Stimulated activated CD4-positive, alpha-beta T cell treated with anti-CD3 and anti-CD28 coated beads, Interleukin-15, amount 100 ng/mL, for 1 hour (primary cell): ENCODE data around the gene DGCR6L.
"Not testable (repeated sequence)": the region's sequence is repeated elsewhere in the genome, so short reads cannot be mapped to it uniquely, and the experiment has no call there.

ENCODE experiments used
- DNase-seq, 2 donors: peaks; one replicate each; pipeline ENCODE4 v3.0.0-alpha.2; 2020; ENCODE audit warnings: low read depth in 1 of 2, low spot score in 1 of 2

Gene DGCR6L

DNA sequence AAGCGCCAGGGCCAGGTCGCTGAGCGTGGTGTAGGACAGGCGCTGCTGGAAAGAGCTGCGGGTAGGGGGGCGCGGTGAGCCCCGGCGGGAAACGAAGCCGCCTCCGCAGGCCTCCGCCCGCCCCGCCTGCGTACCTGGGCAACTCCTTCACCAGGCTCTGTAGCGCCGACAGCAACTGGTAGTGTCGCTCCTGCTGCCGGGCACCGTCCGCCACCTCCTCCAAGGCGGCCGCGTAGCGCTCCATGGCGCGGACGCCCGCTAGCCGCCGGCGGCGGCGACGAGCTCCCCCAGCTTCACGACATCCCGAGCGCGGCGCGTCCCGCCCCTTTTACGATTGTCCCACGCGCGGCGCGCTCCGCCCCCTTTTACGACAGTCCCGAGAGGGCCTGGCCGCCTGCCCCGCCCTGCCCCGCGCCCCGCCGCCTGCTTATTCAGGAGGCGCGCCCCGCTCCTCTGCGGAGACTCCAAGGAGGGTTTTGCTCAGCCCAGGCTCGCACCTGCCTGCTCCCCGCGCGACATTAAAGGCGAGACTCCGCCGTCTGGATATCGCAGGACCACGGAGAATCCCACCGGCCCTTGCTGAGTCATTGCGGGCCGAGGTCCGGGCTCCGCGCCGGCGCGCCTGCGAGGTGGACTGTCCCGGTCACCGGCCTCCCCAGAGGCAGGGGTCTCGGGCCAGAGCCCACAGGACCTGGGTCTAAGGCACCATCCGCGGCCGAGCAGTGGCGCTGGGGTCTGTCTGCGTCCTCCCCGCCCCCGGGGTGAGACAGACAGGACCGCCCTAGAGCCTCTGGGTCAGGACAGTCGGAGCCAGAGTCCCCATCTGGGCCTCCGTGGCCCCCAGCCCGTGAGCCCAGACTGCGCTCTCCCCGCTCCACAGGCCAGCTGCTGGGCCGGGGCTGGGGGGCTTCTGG is at the start of gene DGCR6L:
TSS of gene DGCR6L (minus strand) at position 316 of the 914 bp plus-strand sequence. CDS start at position 244, 72 bp downstream.
- peak; percentile 94 to 97 for DNase-seq

DNA sequence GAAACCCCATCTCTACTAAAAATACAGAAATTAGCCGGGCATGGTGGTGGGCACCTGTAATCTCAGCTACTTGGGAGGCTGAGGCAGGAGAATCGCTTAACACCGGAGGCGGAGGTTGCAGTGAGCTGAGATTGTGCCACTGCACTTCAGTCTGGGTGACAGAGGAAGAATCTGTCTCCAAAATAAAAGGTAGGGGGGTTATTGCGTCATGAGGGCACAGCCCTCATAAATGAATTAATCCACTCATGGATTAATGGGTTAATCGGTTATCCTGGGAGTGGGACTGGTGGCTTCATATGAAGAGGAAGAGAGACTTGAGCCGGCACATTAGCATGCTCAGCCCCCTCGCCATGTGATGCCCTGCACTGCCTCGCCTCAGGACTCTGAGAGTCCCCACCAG is 49.0 kb upstream of the DGCR6L start:
- DNase-seq, result not testable (repeated sequence)

DNA sequence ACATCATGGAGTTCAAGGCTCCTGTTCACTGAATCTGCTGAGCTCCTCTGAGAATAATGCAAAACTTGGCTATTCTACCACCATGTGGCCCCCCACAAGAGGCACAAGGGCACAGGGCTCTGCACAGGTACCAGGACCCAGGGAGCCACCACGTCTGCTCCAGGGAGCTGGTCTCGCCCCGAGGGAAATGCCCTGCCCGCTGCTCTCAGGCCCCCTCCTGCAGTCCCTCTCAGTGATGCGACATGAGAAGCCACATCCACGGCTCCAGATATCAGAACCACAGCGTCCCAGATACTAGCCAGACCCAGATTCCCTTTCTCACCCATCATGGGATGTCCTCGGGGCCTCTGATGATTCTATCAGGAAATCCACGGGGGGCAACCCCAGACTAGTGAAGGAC is 47.0 kb upstream of the DGCR6L start:
- DNase-seq, result not testable (repeated sequence)

DNA sequence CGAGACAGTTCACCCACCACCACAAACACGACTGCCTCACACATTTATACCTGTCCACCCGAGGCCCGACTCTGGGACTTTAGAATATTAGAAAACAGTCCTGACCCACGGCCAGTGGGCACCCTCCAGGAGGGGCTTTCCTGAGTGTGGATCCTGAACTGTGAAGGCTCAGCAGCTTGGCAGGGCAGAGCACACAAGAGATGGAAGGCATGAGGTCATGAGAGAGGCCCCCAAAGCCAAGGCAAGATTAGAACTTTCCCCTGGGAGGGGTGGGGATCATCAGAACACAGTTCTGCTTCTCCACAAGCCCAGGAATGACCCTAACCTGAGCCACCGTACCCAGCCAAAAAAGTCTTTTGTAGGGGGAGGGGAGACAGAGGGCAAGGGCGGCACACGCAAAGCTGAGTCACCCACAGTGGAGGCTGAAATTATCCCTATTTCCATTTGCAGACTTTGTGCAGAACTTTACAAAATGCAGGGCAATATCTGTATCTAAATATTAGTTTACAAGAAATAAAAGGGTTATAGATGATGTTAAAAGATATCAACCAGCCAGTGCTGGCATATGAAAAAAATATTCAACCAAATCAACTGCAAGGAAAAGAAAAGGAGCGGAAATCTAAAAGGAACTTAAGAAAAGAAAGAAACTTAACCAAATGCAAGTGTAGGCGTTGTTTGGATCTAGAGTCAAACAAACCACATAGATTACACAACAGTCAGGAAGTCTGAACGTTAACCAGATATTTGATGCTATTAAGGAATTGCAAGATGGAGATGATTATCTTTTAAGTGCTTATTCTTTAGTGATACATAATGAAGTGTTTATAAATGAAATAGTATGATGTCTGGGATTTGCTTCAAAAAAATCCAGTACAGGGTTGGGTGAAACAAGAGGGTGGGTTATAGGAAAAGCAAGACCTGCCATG is 44.7 kb upstream of the DGCR6L start:
- not testable (repeated sequence) for DNase-seq

DNA sequence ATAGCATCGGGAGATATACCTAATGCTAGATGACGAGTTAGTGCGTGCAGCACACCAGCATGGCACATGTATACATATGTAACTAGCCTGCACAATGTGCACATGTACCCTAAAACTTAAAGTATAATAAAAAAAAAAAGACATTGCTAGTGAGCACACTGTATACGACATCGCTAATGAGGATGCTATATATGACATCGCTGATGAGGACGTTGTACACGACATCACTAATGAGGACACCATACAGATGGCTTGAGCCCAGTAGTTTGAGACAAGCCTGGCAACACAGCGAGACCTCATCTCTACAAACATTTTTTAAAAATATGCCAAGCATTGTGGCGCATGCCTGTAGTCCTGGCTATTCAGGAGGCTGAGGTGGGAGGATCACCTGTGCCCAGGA is 42.5 kb upstream of the DGCR6L start:
- not testable (repeated sequence) for DNase-seq

DNA sequence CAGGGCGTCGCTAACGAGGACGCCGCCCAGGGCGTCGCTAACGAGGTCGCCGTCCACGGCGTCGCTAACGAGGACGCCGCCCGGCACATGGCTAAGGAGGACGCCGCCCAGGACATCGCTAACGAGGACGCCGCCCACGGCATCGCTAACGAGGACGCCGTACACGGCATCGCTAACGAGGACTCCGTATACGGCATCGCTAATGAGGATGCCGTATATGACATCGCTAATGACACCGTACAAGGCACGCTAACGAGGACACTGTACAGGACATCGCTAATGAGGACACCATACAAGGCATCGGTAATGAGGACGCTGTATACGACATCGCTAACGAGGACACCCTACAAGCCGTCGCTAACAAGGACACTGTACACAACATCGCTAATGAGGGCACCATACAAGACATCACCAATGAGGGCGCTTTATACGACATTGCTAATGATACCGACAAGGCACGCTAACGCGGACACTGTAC is 41.9 kb upstream of the DGCR6L start:
- not testable (repeated sequence) for DNase-seq

DNA sequence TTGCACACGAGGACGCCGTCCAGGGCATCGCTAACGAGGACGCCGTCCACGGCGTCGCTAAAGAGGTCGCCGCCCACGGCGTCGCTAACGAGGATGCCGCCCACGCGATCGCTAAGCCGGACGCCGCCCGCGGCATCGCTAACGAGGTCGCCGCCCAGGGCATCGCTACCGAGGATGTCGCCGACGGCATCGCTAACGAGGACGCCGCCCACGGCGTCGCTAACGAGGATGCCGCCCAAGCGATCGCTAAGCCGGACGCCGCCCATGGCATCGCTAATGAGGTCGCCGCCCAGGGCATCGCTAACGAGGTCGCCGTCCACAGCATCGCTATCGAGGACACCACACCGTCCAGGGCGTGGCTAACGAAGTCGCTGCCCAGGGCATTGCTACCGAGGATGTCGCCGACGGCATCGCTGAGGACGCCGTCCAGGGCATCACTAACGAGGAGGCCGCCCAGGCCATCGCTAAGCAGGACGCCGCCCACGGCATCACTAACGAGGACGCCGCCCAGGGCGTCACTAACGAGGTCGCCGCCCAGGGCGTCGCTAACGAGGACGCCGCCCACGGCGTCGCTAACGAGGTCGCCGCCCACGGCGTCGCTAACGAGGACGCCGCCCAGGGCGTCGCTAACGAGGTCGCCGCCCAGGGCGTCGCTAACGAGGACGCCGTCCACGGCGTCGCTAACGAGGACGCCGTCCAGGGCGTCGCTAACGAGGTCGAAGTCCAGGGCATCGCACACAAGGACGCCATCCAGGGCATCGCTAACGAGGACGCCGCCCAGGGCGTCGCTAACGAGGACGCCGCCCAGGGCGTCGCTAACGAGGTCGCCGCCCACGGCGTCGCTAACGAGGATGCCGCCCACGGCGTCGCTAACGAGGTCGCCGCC is 41.2 kb upstream of the DGCR6L start:
- not testable (repeated sequence) for DNase-seq

DNA sequence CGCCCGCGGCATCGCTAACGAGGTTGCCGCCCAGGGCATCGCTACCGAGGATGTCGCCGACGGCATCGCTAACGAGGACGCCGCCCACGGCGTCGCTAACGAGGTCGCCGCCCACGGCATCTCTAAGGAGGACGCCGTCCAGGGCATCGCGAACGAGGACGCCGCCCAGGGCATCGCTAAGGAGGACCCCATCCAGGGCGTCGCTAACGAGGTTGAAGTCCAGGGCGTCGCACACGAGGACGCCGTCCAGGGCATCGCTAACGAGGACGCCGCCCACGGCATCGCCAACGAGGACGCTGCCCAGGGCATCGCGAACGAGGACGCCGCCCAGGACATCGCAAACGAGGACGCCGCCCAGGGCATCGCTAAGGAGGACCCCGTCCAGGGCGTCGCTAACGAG is 40.4 kb upstream of the DGCR6L start:
- DNase-seq, result not testable (repeated sequence)

DNA sequence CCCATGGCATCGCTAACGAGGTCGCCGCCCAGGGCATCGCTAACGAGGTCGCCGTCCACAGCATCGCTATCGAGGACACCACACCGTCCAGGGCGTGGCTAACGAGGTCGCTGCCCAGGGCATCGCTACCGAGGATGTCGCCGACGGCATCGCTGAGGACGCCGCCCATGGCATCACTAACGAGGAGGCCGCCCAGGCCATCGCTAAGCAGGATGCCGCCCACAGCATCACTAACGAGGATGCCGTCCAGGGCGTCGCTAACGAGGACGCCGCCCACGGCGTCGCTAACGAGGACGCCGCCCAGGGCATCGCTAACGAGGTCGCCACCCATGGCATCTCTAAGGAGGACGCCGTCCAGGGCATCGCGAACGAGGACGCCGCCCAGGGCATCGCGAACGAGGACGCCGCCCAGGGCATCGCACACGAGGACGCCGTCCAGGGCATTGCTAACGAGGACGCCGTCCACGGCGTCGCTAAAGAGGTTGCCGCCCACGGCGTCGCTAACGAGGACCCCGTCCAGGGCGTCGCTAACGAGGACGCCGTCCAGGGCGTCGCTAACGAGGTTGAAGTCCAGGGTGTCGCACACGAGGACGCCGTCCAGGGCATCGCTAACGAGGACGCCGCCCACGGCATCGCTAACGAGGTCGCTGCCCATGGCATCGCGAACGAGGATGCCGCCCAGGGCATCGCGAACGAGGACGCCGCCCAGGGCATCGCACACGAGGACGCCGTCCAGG is 38.8 kb upstream of the DGCR6L start:
- DNase-seq, result not testable (repeated sequence)

DNA sequence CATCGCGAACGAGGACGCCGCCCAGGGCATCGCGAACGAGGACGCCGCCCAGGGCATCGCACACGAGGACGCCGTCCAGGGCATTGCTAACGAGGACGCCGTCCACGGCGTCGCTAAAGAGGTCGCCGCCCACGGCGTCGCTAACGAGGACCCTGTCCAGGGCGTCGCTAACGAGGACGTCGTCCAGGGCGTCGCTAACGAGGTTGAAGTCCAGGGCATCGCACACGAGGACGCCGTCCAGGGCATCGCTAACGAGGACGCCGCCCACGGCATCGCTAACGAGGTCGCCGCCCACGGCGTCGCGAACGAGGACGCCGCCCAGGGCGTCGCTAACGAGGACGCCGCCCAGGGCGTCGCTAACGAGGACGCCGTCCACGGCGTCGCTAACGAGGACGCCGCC is 38.1 kb upstream of the DGCR6L start:
- DNase-seq, result not testable (repeated sequence)

DNA sequence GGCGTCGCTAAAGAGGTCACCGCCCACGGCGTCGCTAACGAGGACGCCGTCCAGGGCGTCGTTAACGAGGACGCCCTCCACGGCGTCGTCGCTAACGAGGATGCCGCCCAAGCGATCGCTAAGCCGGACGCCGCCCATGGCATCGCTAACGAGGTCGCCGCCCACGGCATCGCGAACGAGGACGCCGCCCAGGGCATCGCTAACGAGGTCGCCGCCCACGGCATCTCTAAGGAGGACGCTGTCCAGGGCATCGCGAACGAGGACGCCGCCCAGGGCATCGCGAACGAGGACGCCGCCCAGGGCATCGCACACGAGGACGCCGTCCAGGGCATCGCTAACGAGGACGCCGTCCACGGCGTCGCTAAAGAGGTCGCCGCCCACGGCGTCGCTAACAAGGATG is 37.0 kb upstream of the DGCR6L start:
- DNase-seq, result not testable (repeated sequence)

DNA sequence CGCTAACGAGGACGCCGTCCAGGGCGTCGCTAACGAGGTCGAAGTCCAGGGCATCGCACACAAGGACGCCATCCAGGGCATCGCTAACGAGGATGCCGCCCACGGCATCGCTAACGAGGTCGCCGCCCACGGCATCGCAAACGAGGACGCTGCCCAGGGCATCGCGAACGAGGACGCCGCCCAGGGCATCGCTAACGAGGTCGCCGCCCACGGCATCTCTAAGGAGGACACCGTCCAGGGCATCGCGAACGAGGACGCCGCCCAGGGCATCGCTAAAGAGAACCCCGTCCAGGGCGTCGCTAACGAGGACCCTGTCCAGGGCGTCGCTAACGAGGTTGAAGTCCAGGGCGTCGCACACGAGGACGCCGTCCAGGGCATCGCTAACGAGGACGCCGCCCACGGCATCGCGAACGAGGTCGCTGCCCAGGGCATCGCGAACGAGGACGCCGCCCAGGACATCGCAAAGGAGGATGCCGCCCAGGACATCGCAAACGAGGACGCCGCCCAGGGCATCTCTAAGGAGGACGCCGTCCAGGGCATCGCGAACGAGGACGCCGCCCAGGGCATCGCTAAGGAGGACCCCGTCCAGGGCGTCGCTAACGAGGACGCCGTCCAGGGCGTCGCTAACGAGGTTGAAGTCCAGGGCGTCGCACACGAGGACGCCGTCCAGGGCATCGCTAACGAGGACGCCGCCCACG is 36.2 kb upstream of the DGCR6L start:
- not testable (repeated sequence) for DNase-seq

DNA sequence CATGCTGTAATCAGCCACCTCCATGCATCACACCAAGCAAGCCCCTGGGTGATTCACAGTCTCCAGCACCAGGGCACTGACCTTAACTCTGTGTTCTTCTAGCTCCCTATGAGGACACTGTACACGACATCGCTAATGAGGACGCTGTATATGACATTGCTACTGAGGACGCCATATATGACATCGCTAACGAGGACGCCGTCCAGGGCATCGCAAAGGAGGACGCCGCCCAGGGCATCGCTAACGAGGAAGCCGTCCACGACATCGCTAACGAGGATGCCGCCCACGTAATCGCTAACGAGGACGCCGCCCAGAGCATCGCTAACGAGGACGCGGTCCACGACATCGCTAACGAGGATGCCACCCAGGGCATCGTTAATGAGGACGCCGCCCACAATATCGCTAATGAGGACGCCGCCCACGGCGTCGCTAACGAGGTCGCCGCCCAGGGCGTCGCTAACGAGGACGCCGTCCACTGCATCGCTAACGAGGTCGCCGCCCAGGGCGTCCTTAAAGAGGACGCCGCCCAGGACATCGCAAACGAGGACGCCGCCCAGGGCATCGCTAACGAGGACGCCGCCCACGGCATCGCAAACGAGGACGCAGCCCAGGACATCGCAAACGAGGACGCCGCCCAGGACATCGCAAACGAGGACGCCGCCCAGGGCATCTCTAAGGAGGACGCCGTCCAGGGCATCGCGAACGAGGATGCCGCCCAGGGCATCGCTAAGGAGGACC is 34.5 kb upstream of the DGCR6L start:
- DNase-seq, result no peak

DNA sequence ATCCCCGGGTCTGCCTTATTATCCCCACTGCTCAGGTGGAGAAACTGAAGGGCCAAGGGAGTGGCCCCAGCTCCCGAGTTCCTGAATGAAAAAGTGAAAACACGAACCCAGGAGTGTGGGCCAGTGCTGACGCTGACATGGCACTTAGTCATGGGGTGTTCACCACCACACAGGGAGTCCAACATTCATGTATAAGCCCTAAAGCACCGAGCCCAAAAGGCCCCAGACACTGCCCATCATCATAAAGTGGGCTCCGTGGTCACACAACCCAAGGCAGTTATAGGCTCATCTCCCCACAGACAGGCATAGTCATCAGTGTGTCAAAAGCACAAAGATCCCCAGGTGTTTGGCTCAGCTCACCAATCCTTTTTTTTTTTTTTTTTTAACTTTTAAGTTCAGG is 32.7 kb upstream of the DGCR6L start:
- DNase-seq, result not testable (repeated sequence)

DNA sequence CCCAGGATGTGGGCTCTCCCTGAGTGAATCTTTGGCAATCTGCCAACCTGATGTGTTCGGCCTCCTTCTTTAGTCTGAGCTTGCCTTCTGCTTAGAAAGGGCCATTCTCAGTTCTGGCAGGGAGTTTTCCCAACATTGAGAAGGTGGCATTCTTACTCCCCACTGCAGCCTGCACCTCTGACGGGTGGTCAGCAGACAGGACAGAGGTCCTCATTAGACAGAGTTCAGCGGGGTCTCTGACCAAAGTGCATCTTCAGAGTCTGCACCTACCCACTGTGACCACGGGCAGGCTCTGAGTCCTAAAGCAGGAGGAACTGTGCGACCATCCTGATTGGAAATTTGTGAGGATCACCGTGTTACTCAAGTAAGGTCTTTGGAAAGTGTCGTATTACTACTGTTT is 26.7 kb upstream of the DGCR6L start:
- not testable (repeated sequence) for DNase-seq

DNA sequence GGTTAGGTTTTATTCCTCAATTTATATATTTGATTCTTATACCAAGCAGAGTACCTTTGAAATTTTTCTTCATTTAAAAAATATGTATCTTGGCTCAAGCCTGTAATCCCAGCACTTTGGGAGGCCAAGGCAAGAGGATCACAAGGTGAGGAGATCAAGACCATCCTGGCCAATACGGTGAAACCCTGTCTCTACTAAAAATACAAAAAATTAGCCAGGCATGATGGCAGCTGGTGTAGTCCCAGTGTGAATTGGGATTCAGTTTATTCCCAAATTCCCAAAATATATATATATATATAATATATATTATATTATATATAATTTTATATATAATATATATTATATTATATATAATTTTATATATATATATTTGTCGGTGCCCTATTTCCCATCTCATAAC is 18.4 kb upstream of the DGCR6L start:
- not testable (repeated sequence) for DNase-seq

DNA sequence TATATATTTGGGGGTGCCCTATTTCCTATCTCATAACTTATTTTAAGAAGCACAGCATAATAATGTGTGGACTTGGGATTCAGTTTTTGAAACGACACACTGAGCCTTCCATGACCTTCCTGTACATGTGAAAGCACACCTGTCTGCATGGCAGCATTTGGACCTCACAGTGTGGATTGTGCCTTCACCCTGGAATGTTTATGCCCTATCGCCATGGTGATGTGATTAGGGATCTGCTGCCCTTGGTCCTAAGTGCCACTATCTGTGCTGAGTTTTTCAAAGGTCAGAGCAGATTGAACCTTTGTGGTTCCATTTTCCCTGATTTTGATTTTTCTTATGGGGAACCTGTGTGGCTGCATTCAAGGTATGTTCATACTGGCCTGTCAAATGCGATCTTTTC is 17.9 kb upstream of the DGCR6L start:
- DNase-seq, result not testable (repeated sequence)

DNA sequence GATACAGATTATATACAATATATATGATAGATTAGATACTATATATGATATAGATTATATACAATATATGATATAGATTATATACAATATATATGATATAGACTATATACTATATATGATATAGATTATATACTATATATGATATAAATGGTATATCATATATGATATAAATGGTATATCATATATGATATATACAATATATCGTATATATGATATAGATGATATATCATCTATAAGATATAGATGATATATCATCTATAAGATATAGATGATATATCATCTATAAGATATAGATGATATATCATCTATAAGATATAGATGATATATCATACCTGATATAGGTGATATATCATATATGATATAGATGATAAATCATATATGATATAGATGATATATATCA is 16.7 kb upstream of the DGCR6L start:
- not testable (repeated sequence) for DNase-seq

DNA sequence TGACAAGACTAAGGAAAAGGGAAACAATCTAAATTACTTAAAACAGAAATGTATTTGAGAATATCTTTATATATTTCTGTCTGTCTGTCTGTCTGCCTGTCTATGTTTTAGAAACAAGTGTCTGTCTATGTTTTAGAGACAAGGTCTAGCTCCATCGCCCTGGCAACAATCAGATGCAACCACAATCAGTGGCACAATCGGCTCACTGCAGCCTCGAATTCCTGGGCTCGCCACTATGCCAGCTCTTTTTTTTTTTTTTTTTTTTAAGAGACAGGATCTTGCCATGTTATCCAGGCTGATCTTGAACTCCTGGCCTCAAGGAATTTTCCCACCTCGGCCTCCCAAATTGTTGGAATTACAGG is 8.7 kb upstream of the DGCR6L start:
- DNase-seq, result not testable (repeated sequence)
